Measurements from ENCODE around the gene KIF21B. TPM values are rescaled to one million over a fixed set of nuclear protein-coding genes. Genes with fewer than 3 reads are reported as not detected.

KIF21B gene, protein sequence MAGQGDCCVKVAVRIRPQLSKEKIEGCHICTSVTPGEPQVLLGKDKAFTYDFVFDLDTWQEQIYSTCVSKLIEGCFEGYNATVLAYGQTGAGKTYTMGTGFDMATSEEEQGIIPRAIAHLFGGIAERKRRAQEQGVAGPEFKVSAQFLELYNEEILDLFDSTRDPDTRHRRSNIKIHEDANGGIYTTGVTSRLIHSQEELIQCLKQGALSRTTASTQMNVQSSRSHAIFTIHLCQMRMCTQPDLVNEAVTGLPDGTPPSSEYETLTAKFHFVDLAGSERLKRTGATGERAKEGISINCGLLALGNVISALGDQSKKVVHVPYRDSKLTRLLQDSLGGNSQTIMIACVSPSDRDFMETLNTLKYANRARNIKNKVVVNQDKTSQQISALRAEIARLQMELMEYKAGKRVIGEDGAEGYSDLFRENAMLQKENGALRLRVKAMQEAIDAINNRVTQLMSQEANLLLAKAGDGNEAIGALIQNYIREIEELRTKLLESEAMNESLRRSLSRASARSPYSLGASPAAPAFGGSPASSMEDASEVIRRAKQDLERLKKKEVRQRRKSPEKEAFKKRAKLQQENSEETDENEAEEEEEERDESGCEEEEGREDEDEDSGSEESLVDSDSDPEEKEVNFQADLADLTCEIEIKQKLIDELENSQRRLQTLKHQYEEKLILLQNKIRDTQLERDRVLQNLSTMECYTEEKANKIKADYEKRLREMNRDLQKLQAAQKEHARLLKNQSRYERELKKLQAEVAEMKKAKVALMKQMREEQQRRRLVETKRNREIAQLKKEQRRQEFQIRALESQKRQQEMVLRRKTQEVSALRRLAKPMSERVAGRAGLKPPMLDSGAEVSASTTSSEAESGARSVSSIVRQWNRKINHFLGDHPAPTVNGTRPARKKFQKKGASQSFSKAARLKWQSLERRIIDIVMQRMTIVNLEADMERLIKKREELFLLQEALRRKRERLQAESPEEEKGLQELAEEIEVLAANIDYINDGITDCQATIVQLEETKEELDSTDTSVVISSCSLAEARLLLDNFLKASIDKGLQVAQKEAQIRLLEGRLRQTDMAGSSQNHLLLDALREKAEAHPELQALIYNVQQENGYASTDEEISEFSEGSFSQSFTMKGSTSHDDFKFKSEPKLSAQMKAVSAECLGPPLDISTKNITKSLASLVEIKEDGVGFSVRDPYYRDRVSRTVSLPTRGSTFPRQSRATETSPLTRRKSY (N-terminal part only)
- 12.8 TPM for polyA plus RNA-seq (2013, experiment 1 of 2)
- 9.6 TPM for polyA plus RNA-seq (2013, experiment 2 of 2)

DNA sequence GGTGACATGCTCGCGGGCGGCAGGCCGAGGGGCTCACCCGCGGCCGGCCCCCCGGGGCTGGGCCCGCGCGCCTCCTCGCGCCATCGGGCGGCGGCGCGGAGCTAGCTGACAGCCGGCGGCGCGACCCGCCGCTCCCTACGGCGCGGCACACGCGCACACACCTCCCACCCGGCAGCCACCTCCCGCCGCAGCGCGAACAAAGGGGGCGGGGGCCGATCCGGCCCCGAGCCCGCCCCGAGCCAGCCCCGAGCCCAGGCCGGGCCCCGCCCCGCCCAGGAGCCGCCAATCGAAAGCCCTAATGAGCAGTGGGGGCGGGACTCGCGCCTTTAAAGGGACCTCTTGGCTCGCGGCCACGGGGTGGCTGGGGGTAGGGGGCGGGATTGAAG is at the start of gene KIF21B:
TSS of gene KIF21B (minus strand) at position 198 of the 386 bp plus-strand sequence. CDS start 331 bp downstream, outside the sequence.
- WGBS, 2 experiments (ENCODE audit: insufficient coverage in 2 of 2): 0 to 1% methylated on average over 22 to 24 of the region's 53 CpGs
- Histone ChIP-seq H3K4me3 (ENCODE audit: extremely low read depth, insufficient read depth, low read length, poor library complexity, severe bottlenecking) (peak within 1 kb of the TSS; percentile 60), H3K9me3 (ENCODE audit: control insufficient read depth, low read length) (no peaks in the 10 kb centered on the region), H3K4me1 (ENCODE audit: control insufficient read depth, insufficient read depth, low read length, poor library complexity, severe bottlenecking) (peaks cover 52% of the 10 kb centered on the region), H3K36me3 (ENCODE audit: control insufficient read depth, insufficient read depth, low read length) (no peaks in the 10 kb centered on the region), H3K27ac (ENCODE audit: low read depth, low read length, severe bottlenecking) (no peak within 1 kb of the TSS)

DNA sequence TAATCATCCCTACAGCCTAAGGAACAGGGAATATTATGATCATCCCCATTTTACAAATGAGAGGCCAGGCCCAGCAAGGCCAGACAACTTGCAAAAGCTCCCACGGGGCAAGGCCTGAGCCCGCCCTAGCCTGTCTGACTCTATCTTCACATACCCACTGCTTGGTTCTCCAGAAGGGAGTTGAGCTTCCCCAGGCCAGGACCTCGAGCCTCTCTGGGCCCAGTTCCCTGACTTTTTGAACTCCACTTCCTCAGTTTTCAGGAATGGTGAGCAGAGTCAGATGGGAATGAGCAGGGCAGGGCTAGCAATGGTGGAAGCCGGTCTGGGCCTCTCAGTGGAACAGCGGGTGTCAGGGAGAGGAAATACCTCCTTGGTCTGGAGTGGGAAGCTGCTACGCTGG is 49.4 kb upstream of the KIF21B start:
- no peak overlapping the region for H3K4me3 ChIP-seq (ENCODE audit: extremely low read depth, insufficient read depth, low read length, poor library complexity, severe bottlenecking)

DNA sequence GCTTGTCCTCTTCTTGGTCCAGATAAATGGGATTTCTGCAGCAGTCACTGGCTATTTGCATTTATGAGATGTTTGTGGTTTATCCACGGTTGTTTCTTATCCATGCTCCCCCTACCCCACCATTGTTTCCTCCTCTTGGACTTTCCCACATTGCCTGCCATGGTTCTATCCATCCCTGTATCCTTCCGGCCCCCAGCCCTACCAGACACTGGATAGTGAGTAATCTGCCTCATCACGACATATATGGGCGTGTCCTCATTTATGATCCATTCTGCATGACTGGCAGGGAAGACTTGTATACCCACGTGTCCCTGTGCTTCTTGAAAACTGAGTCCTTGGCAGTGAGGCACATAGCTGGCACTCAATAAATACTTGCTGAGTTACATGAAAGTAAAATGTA is 48.6 kb upstream of the KIF21B start:
- 79 to 88% methylated on average over 5 of the region's 5 CpGs for WGBS, 2 experiments (ENCODE audit: insufficient coverage in 2 of 2)
- Histone ChIP-seq H3K4me1 (ENCODE audit: control insufficient read depth, insufficient read depth, low read length, poor library complexity, severe bottlenecking) (no peaks in the 10 kb centered on the region), H3K36me3 (ENCODE audit: control insufficient read depth, insufficient read depth, low read length) (no peaks in the 10 kb centered on the region), H3K27ac (ENCODE audit: low read depth, low read length, severe bottlenecking) (no peak overlapping the region), H3K4me3 (ENCODE audit: extremely low read depth, insufficient read depth, low read length, poor library complexity, severe bottlenecking) (no peak overlapping the region), H3K9me3 (ENCODE audit: control insufficient read depth, low read length) (no peaks in the 10 kb centered on the region)

More for the DNA sequence above, 49.4 kb upstream of the KIF21B start:
- Histone ChIP-seq H3K36me3 (ENCODE audit: control insufficient read depth, insufficient read depth, low read length) (no peaks in the 10 kb centered on the region), H3K4me1 (ENCODE audit: control insufficient read depth, insufficient read depth, low read length, poor library complexity, severe bottlenecking) (no peaks in the 10 kb centered on the region), H3K9me3 (ENCODE audit: control insufficient read depth, low read length) (no peaks in the 10 kb centered on the region), H3K27ac (ENCODE audit: low read depth, low read length, severe bottlenecking) (no peak overlapping the region)
- 94 to 100% methylated on average over 4 to 5 of the region's 6 CpGs for WGBS, 2 experiments (ENCODE audit: insufficient coverage in 2 of 2)

DNA sequence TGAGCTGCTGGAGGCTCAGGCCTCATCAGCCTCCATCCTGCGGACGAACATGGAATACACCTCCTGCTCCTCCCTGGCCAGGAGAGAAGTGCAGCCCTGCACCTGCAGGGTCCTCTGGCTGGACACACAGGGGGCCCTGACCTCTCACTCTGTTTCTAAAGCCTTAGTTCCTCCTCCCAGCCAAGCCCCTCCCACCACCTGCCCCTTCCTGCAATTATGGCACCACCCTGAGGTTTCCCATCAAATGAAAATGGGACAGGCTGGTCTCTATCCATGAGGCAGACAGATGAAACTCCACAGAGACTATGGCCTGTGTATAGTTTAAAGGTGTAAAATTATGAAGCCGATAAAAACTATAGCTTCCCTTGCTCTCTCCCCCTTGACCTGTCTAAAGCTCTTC is 46.1 kb upstream of the KIF21B start:
- no peaks in the 10 kb centered on the region for H3K36me3 ChIP-seq (ENCODE audit: control insufficient read depth, insufficient read depth, low read length)
- H3K27ac ChIP-seq (ENCODE audit: low read depth, low read length, severe bottlenecking): no peak overlapping the region
- no peak overlapping the region for H3K4me3 ChIP-seq (ENCODE audit: extremely low read depth, insufficient read depth, low read length, poor library complexity, severe bottlenecking)
- 92 to 100% methylated on average over 2 of the region's 3 CpGs for WGBS, 2 experiments (ENCODE audit: insufficient coverage in 2 of 2)
- H3K4me1 ChIP-seq (ENCODE audit: control insufficient read depth, insufficient read depth, low read length, poor library complexity, severe bottlenecking): no peaks in the 10 kb centered on the region
- H3K9me3 ChIP-seq (ENCODE audit: control insufficient read depth, low read length): no peaks in the 10 kb centered on the region

DNA sequence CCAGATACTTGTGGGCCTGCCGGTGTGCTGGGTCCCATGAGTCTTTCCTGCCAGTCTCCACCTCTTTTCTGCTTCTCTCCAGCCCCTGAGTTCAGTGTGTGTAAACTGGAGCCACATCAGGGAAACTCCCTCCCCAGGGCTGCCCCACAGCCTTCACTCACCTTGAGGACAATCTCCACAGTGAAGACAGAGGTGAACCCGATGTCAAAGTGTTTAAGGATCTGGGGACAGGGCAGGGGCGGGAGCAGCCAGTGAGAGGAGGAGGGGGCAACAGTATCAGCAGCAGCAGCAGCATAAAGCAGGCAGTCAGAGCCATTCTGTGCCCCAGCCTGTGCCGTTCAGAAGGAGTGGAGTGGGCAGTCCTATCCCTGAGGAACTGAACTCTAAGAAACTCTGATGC is 45.5 kb upstream of the KIF21B start:
- H3K27ac ChIP-seq (ENCODE audit: low read depth, low read length, severe bottlenecking): no peak overlapping the region
- WGBS, 2 experiments (ENCODE audit: insufficient coverage in 2 of 2): 70 to 82% methylated on average over 4 of the region's 4 CpGs
- H3K4me1 ChIP-seq (ENCODE audit: control insufficient read depth, insufficient read depth, low read length, poor library complexity, severe bottlenecking): no peaks in the 10 kb centered on the region
- H3K4me3 ChIP-seq (ENCODE audit: extremely low read depth, insufficient read depth, low read length, poor library complexity, severe bottlenecking): no peak overlapping the region
- H3K36me3 ChIP-seq (ENCODE audit: control insufficient read depth, insufficient read depth, low read length): no peaks in the 10 kb centered on the region
- H3K9me3 ChIP-seq (ENCODE audit: control insufficient read depth, low read length): no peaks in the 10 kb centered on the region

DNA sequence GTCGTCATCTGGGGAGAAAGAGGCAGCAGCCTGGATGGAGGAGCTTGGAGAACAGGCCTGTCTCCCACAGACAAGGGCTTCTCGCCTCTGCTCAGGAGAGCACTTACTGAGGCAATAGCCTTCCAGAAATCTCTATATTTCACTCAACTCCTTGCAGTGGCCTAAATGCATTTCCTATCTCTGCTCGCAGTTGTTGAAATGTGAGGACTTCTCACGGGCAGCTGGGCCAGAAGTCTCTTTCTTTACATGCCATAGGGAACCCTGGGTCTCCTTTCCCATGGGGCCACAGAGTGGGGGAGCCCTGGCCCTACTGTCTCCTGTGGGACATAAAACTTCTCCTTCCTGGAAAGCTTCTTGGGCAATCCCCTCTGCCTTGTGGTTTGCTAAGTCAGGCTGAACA is 43.5 kb upstream of the KIF21B start:
- Histone ChIP-seq H3K9me3 (ENCODE audit: control insufficient read depth, low read length) (no peaks in the 10 kb centered on the region), H3K4me3 (ENCODE audit: extremely low read depth, insufficient read depth, low read length, poor library complexity, severe bottlenecking) (no peak overlapping the region), H3K27ac (ENCODE audit: low read depth, low read length, severe bottlenecking) (no peak overlapping the region), H3K4me1 (ENCODE audit: control insufficient read depth, insufficient read depth, low read length, poor library complexity, severe bottlenecking) (peaks cover 4% of the 10 kb centered on the region), H3K36me3 (ENCODE audit: control insufficient read depth, insufficient read depth, low read length) (no peaks in the 10 kb centered on the region)
- WGBS, 2 experiments (ENCODE audit: insufficient coverage in 2 of 2): 91 to 92% methylated on average over 3 of the region's 4 CpGs

DNA sequence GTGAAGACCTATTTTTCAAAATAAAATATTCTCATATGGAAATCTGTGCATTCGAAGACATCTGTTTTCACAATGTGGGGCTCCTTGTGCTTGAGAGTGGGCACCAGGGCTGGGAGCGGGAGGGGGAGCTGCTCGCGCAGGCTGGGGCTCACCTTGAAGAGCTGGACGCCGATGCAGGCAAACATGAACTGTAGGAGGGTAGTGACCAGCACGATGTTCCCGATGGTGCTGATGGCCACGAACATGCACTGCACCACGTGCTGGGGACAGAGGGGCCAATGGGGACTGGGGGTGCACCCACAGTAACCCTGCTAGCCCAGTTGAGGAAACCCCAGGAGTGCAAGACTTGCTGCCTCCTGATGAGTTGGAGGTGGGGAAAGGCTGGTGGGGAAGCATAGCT is 42.2 kb upstream of the KIF21B start:
- Histone ChIP-seq H3K4me1 (ENCODE audit: control insufficient read depth, insufficient read depth, low read length, poor library complexity, severe bottlenecking) (peaks cover 4% of the 10 kb centered on the region), H3K27ac (ENCODE audit: low read depth, low read length, severe bottlenecking) (no peak overlapping the region), H3K36me3 (ENCODE audit: control insufficient read depth, insufficient read depth, low read length) (no peaks in the 10 kb centered on the region), H3K9me3 (ENCODE audit: control insufficient read depth, low read length) (no peaks in the 10 kb centered on the region), H3K4me3 (ENCODE audit: extremely low read depth, insufficient read depth, low read length, poor library complexity, severe bottlenecking) (no peak overlapping the region)
- WGBS, 2 experiments (ENCODE audit: insufficient coverage in 2 of 2): 94 to 96% methylated on average over 7 to 10 of the region's 10 CpGs

DNA sequence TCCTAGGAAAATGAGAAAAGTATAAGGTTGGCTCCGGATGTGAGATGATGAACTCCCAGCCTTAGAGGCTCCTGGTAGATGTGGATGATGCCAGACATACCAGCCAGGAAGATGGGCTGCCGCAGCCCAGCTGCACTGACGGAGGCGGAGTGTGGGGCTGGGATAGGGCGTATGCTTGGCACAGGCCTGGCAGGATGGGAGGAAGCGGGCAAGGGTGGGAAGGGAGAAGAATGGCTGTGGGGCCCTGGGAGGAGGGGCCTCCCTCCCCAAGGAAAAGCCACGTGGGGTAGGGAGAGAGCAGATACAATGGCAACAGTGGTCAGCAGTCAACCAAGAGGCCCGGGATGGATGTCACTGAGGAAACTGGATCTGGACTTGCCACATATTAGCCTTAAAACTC is 41.3 kb upstream of the KIF21B start:
- no peaks in the 10 kb centered on the region for H3K9me3 ChIP-seq (ENCODE audit: control insufficient read depth, low read length)
- 86 to 90% methylated on average over 8 of the region's 8 CpGs for WGBS, 2 experiments (ENCODE audit: insufficient coverage in 2 of 2)
- no peak overlapping the region for H3K4me3 ChIP-seq (ENCODE audit: extremely low read depth, insufficient read depth, low read length, poor library complexity, severe bottlenecking)

DNA sequence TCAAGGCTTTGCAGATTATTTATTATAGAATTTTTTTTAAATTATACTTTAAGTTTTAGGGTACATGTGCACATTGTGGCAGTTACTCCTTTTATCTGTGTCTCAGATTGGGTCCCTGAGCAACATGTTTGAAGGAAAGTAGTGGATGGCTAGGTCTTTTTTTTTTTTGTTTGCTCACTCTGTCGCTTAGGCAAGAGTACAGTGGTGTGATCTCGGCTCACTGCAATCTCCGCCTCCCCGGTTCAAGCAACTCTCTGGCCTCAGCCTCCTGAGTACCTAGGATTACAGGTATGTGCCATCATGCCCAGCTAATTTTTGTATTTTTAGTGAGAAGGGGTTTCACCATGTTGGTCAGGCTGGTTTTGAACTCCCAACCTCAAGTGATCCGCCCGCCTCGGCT is 39.6 kb upstream of the KIF21B start:
- WGBS, 2 experiments (ENCODE audit: insufficient coverage in 2 of 2): 91% methylated on average over 6 of the region's 7 CpGs
- Histone ChIP-seq H3K4me1 (ENCODE audit: control insufficient read depth, insufficient read depth, low read length, poor library complexity, severe bottlenecking) (peaks cover 4% of the 10 kb centered on the region), H3K9me3 (ENCODE audit: control insufficient read depth, low read length) (no peaks in the 10 kb centered on the region), H3K36me3 (ENCODE audit: control insufficient read depth, insufficient read depth, low read length) (no peaks in the 10 kb centered on the region), H3K27ac (ENCODE audit: low read depth, low read length, severe bottlenecking) (no peak overlapping the region), H3K4me3 (ENCODE audit: extremely low read depth, insufficient read depth, low read length, poor library complexity, severe bottlenecking) (no peak overlapping the region)

More for the DNA sequence above, 41.3 kb upstream of the KIF21B start:
- H3K4me1 ChIP-seq (ENCODE audit: control insufficient read depth, insufficient read depth, low read length, poor library complexity, severe bottlenecking): peaks cover 4% of the 10 kb centered on the region
- no peak overlapping the region for H3K27ac ChIP-seq (ENCODE audit: low read depth, low read length, severe bottlenecking)
- H3K36me3 ChIP-seq (ENCODE audit: control insufficient read depth, insufficient read depth, low read length): no peaks in the 10 kb centered on the region

DNA sequence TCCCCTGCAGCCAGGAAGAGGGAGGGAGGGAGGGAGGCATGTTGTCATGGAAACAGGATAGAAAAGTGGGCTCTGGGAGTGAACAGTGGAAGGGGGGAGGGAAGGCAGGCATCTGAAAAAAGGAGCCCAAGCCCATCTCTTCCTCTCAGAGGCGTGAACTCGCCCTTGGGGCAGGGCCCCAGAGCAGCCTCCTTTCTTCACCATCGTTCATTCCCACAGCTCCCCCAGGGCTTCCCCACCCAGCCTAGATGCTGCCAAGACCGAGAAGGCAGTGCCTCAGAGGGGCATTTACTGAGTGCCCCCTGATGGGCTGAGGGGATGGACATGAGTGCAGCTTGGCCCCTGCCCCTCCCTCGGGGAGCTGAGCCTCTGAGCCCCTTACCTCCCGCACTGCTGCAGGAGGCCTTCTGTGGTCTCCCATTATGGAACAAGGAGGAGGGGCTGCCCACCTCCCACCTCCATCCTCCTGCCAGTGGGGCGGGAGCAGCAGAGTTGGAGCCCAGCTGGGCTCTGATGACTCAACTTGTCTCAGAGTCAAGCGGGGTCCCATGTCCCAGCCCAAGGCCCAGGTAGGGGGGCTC is 39.1 kb upstream of the KIF21B start:
- H3K4me1 ChIP-seq (ENCODE audit: control insufficient read depth, insufficient read depth, low read length, poor library complexity, severe bottlenecking): peaks cover 4% of the 10 kb centered on the region
- H3K27ac ChIP-seq (ENCODE audit: low read depth, low read length, severe bottlenecking): no peak overlapping the region
- H3K4me3 ChIP-seq (ENCODE audit: extremely low read depth, insufficient read depth, low read length, poor library complexity, severe bottlenecking): no peak overlapping the region
- no peaks in the 10 kb centered on the region for H3K36me3 ChIP-seq (ENCODE audit: control insufficient read depth, insufficient read depth, low read length)
- 34 to 36% methylated on average over 5 to 7 of the region's 8 CpGs for WGBS, 2 experiments (ENCODE audit: insufficient coverage in 2 of 2)
- H3K9me3 ChIP-seq (ENCODE audit: control insufficient read depth, low read length): no peaks in the 10 kb centered on the region
